C4-2B (cell line): ENCODE results near the gene STK38L.

Experiments
- CTCF ChIP-seq: fragments of 450-650 bp; conservative IDR thresholded peaks from 2 replicates; pipeline ENCODE4 v1.5.1; 2017; ENCODE audit warnings: mild to moderate bottlenecking
- ZFX ChIP-seq: fragments of 450-650 bp; IDR thresholded peaks from 2 replicates; pipeline ENCODE4 v1.6.1; 2017

DNA sequence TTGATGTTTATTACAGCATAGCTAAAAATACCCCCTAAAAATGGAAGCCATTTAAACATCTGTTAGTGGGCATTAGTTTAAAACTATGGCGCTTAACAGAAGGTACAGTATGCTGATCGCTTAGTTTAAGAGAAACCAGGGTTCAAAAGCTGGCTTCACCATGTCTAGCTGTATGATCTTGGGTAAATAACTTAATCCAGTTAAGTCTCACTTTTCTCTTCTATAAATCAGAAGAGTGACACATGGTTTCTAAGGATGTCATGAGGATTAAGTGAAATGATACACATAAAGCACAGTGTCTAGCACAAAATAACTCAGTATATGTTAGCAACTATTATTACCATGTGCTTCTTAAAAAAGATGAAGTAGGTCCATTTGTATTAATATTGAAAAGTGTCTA, 38.7 kb downstream of the STK38L start:
- TF ChIP-seq CTCF (no peak), ZFX (no peak)
